IMR-90 (cell line): ENCODE measurements around the gene PTPRC.

Source experiments
- BHLHE40 ChIP-seq: fragments of 150-350 bp; IDR thresholded peaks from 2 replicates; pipeline ENCODE4 v1.6.1; 2016; ENCODE audit warnings: mild to moderate bottlenecking, low read depth, low read length
- CEBPB ChIP-seq: IDR thresholded peaks from 2 replicates; pipeline ENCODE4 v1.6.1; 2012; ENCODE audit warnings: low read depth, low read length, improper control_type of control experiment
- CHD1 ChIP-seq: IDR thresholded peaks from 2 replicates; pipeline ENCODE4 v1.6.1; 2012; ENCODE audit warnings: low read depth, low read length, improper control_type of control experiment
- CTCF ChIP-seq: conservative IDR thresholded peaks from 2 replicates; pipeline ENCODE4 v1.5.1; 2012; ENCODE audit warnings: mild to moderate bottlenecking, low read depth, low read length, improper control_type of control experiment
- MAFK ChIP-seq: IDR thresholded peaks from 2 replicates; pipeline ENCODE4 v1.6.1; 2012; ENCODE audit warnings: low read depth, low read length, improper control_type of control experiment
- MAZ ChIP-seq: IDR thresholded peaks from 2 replicates; pipeline ENCODE4 v1.6.1; 2012; ENCODE audit warnings: low read depth, mild to moderate bottlenecking, low read length, improper control_type of control experiment, moderate library complexity, borderline replicate concordance
- POLR2A ChIP-seq: IDR thresholded peaks from 2 replicates; pipeline ENCODE4 v1.6.1; 2012; ENCODE audit warnings: mild to moderate bottlenecking, low read depth, low read length
- RCOR1 ChIP-seq: IDR thresholded peaks from 2 replicates; pipeline ENCODE4 v1.6.1; 2012; ENCODE audit warnings: mild to moderate bottlenecking, low read length, improper control_type of control experiment; ENCODE audit not compliant: insufficient replicate concordance
- RFX5 ChIP-seq: IDR thresholded peaks from 2 replicates; pipeline ENCODE4 v1.8.0; 2012; ENCODE audit warnings: low read depth, mild to moderate bottlenecking, low read length, moderate library complexity
- SMC3 ChIP-seq: fragments of 150-350 bp; IDR thresholded peaks from 2 replicates; pipeline ENCODE4 v1.6.1; 2016; ENCODE audit warnings: low read depth, mild to moderate bottlenecking, antibody characterized with exemption, low read length, moderate library complexity
- TF ChIP-seq, protein P1 (sequence below): fragments of 150-350 bp; IDR thresholded peaks from 2 replicates; pipeline ENCODE4 v1.6.1; 2016; ENCODE audit warnings: low read depth, mild to moderate bottlenecking, low read length, moderate library complexity, borderline replicate concordance

GRCh38 chr1:198734323-198735008, 95.6 kb downstream of the PTPRC start:
- TF ChIP-seq POLR2A (no peak), CTCF (no peak), RCOR1 (no peak), MAFK (peak; percentile 38; the same call in 1 of the 2 replicates), CEBPB (no peak), SMC3 (no peak), MAZ (no peak), CHD1 (no peak), RFX5 (no peak), BHLHE40 (no peak)
- TF ChIP-seq, protein P1, sequence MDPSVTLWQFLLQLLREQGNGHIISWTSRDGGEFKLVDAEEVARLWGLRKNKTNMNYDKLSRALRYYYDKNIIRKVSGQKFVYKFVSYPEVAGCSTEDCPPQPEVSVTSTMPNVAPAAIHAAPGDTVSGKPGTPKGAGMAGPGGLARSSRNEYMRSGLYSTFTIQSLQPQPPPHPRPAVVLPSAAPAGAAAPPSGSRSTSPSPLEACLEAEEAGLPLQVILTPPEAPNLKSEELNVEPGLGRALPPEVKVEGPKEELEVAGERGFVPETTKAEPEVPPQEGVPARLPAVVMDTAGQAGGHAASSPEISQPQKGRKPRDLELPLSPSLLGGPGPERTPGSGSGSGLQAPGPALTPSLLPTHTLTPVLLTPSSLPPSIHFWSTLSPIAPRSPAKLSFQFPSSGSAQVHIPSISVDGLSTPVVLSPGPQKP, result no peak
